Trophoblast cell (in vitro differentiated cells and primary cell): ENCODE data around the gene CLMN.

ENCODE experiments used
- DNase-seq, 2 donors: peaks; one replicate each; pipeline ENCODE4 v3.0.0-alpha.2; 2016
- H2AFZ ChIP-seq: 2 replicates; pipeline ENCODE4 v1.6.1; 2013; ENCODE audit warnings: low read length, moderate library complexity, mild to moderate bottlenecking; ENCODE audit not compliant: insufficient read depth, poor library complexity
- H2AK5ac ChIP-seq: 2 replicates; pipeline ENCODE4 v1.6.1; 2013; ENCODE audit warnings: mild to moderate bottlenecking, low read length
- H2BK120ac ChIP-seq: 2 replicates; pipeline ENCODE4 v1.6.1; 2013; ENCODE audit warnings: low read length, mild to moderate bottlenecking, moderate library complexity; ENCODE audit not compliant: insufficient read depth, poor library complexity
- H2BK12ac ChIP-seq: 2 replicates; pipeline ENCODE4 v1.6.1; 2013; ENCODE audit warnings: mild to moderate bottlenecking, low read length, moderate library complexity
- H2BK5ac ChIP-seq: 2 replicates; pipeline ENCODE4 v1.6.1; 2013; ENCODE audit warnings: low read length, low read depth, moderate library complexity, mild to moderate bottlenecking; ENCODE audit not compliant: poor library complexity
- H3K14ac ChIP-seq: 2 replicates; pipeline ENCODE4 v1.6.1; 2013; ENCODE audit warnings: mild to moderate bottlenecking, low read length
- H3K18ac ChIP-seq: 2 replicates; pipeline ENCODE4 v1.6.1; 2013; ENCODE audit warnings: mild to moderate bottlenecking, low read length
- H3K23ac ChIP-seq: 2 replicates; pipeline ENCODE4 v1.6.1; 2013; ENCODE audit warnings: low read length
- H3K27ac ChIP-seq: 2 replicates; pipeline ENCODE4 v1.5.1; 2013; ENCODE audit warnings: low read depth, mild to moderate bottlenecking, inconsistent platforms, low read length, moderate library complexity
- H3K27me3 ChIP-seq: 2 replicates; pipeline ENCODE4 v1.6.1; 2013; ENCODE audit warnings: inconsistent platforms, mild to moderate bottlenecking, low read length, moderate library complexity; ENCODE audit not compliant: insufficient read depth
- H3K36me3 ChIP-seq, 2 experiments: 1 replicate in 1 of 2; 2 replicates in 1 of 2; pipeline ENCODE4 v1.6.1; 2013; ENCODE audit warnings: low read length in 2 of 2, mild to moderate bottlenecking in 2 of 2, moderate library complexity in 1 of 2; ENCODE audit not compliant: insufficient read depth in 2 of 2, control insufficient read depth in 1 of 2
- H3K4ac ChIP-seq: 2 replicates; pipeline ENCODE4 v1.6.1; 2013; ENCODE audit warnings: low read depth, mild to moderate bottlenecking, low read length, moderate library complexity
- H3K4me1 ChIP-seq, 2 experiments: 1 replicate in 1 of 2; 2 replicates in 1 of 2; pipeline ENCODE4 v1.6.1; 2013; ENCODE audit warnings: low read length in 2 of 2, mild to moderate bottlenecking in 2 of 2, moderate library complexity in 1 of 2; ENCODE audit not compliant: insufficient read depth in 2 of 2, control insufficient read depth in 1 of 2
- H3K4me2 ChIP-seq: 2 replicates; pipeline ENCODE4 v1.6.1; 2013; ENCODE audit warnings: inconsistent platforms, mild to moderate bottlenecking, low read length, moderate library complexity
- H3K4me3 ChIP-seq: 2 replicates; pipeline ENCODE4 v1.5.1; 2013; ENCODE audit warnings: mild to moderate bottlenecking, low read depth, low read length, inconsistent platforms
- H3K79me1 ChIP-seq: one replicate; pipeline ENCODE4 v1.6.1; 2013; ENCODE audit warnings: low read length
- H3K79me2 ChIP-seq: 2 replicates; pipeline ENCODE4 v1.6.1; 2013; ENCODE audit warnings: low read length, mild to moderate bottlenecking; ENCODE audit not compliant: control insufficient read depth, insufficient read depth, poor library complexity
- H3K9ac ChIP-seq: 2 replicates; pipeline ENCODE4 v1.6.1; 2013; ENCODE audit warnings: mild to moderate bottlenecking, low read length
- H3K9me3 ChIP-seq: 2 replicates; pipeline ENCODE4 v1.6.1; 2013; ENCODE audit warnings: low read depth, mild to moderate bottlenecking, control low read depth, inconsistent platforms, low read length; ENCODE audit not compliant: insufficient read depth
- H4K12ac ChIP-seq: 2 replicates; pipeline ENCODE4 v1.6.1; 2013; ENCODE audit warnings: low read depth, mild to moderate bottlenecking, low read length, moderate library complexity
- H4K8ac ChIP-seq: 2 replicates; pipeline ENCODE4 v1.6.1; 2013; ENCODE audit warnings: low read depth, mild to moderate bottlenecking, low read length, moderate library complexity
- H4K91ac ChIP-seq: one replicate; pipeline ENCODE4 v1.6.1; 2013; ENCODE audit warnings: low read depth, mild to moderate bottlenecking, low read length, moderate library complexity
- WGBS: extraction: QIAGEN DNeasy Blood & Tissue Kit; methylation state at CpG from one replicate; pipeline ENCODE4 v1.1.7; 2013; ENCODE audit warnings: missing lambda C conversion rate; ENCODE audit not compliant: insufficient read length, insufficient coverage; ENCODE audit errors: extremely low coverage; 5-methylcytosine and 5-hydroxymethylcytosine counted together

Gene CLMN

DNA sequence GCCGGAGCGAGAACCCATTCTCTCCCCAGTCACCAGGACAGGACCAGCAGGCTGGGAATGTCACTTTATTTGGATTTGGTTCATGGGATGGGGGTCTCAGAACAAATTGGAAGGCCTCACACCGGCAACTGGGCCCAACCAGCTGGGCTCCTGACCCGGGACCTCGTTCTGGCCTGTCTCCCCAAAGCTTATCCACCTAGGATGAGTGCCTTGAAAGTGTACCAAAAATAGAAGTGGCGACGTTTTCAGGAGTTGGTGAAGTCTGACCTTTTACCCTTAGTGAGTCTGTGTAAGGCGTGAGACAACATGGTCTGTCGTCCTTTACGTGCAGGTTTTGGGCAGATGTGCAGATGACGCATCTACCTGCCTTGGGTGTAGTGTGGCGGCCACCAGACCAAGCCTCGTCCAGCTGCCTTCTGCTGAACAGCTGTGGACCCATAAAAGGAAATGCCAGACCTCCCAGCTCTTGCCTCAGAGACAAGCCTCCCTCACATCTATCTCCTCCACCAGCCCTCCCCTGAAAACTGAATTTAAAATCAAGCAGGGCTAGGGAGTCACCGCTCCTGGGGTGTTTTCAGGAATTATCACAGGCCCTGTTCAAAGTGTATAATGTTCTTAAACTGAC, 36.6 kb upstream of the CLMN start:
- peak in 1 of 2 donors; percentile 22 for DNase-seq
- Histone ChIP-seq H3K27me3 (no peaks in the 10 kb centered on the region), H2BK12ac (no peak overlapping the region), H2BK5ac (no peak overlapping the region), H3K9me3 (no peaks in the 10 kb centered on the region), H2AFZ (no peak overlapping the region), H3K23ac (no peak overlapping the region), H4K12ac (no peak overlapping the region), H3K4ac (no peak overlapping the region), H3K36me3 (no peaks in the 10 kb centered on the region), H3K79me2 (no peaks in the 10 kb centered on the region), H3K9ac (no peak overlapping the region), H2AK5ac (no peak overlapping the region), H3K4me3 (no peak overlapping the region), H3K79me1 (no peaks in the 10 kb centered on the region), H3K27ac (no peak overlapping the region), H3K18ac (no peak overlapping the region), H3K4me2 (no peak overlapping the region), H4K8ac (no peak overlapping the region), H4K91ac (no peak overlapping the region), H2BK120ac (no peak overlapping the region), H3K4me1 (peaks cover 2 to 6% of the 10 kb centered on the region in 2 experiments), H3K14ac (no peak overlapping the region)
- WGBS: no CpG with 5 or more reads among the region's 14 CpGs

DNA sequence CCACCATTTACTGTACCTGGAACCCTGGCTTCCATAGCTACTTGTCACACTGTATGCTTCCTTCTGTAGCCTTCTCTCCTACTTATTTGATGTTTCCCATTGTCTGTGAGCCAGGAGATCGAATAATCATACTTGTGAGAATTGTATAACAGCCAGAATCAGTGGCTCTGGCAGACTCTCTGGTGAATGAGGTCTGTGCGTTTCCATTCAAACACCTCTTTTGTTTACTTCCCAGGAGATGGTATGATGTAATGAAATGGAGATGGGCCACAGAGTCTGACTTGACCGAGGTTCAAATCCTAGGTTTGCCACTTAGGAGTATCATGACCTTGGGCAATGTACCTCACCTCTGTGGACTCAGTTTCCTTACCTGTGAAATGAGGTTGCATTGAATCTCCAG, 35.7 kb upstream of the CLMN start:
- no peaks in the 10 kb centered on the region for H3K9me3 ChIP-seq
- H3K79me2 ChIP-seq: no peaks in the 10 kb centered on the region
- WGBS: no CpG with 5 or more reads among the region's 3 CpGs
- H4K8ac ChIP-seq: no peak overlapping the region
- H3K4ac ChIP-seq: no peak overlapping the region
- no peak overlapping the region for H3K18ac ChIP-seq
- H3K9ac ChIP-seq: no peak overlapping the region
- H3K36me3 ChIP-seq: no peaks in the 10 kb centered on the region
- H3K27me3 ChIP-seq: no peaks in the 10 kb centered on the region
- no peak overlapping the region for H2BK5ac ChIP-seq
- H3K4me3 ChIP-seq: no peak overlapping the region
- no peak overlapping the region for H2BK12ac ChIP-seq
- no peak overlapping the region for H4K12ac ChIP-seq
- H3K79me1 ChIP-seq: no peaks in the 10 kb centered on the region
- H2AK5ac ChIP-seq: no peak overlapping the region
- H3K4me2 ChIP-seq: no peak overlapping the region
- no peak overlapping the region for H3K27ac ChIP-seq
- no peak overlapping the region for H3K23ac ChIP-seq
- H3K14ac ChIP-seq: no peak overlapping the region
- DNase-seq: no peak
- no peak overlapping the region for H2AFZ ChIP-seq
- no peak overlapping the region for H4K91ac ChIP-seq
- H3K4me1 ChIP-seq: peaks cover 0 to 4% of the 10 kb centered on the region in 2 experiments
- H2BK120ac ChIP-seq: no peak overlapping the region

DNA sequence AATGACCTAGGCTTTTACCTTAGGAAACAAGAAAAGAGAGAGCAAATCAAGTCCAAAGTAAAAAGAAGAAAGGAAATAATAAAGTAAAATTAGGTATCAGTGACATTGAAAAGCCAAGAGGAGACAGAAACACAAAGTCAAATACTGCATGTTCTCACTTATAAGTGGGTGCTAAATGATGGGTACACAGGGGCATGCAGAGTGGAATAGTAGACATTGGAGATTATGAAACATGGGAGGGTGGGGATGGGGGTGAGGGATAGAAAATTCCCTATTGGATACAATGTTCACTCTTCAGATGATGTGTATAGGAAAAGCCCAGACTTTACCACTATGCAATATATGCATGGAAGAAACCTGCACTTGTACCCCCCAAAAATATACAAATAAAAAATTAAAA, 35.1 kb upstream of the CLMN start:
- no peaks in the 10 kb centered on the region for H3K4me1 ChIP-seq
- no peak overlapping the region for H3K18ac ChIP-seq
- H3K14ac ChIP-seq: no peak overlapping the region
- no peak overlapping the region for H2AFZ ChIP-seq
- no peak overlapping the region for H2BK120ac ChIP-seq
- H2AK5ac ChIP-seq: no peak overlapping the region
- no peaks in the 10 kb centered on the region for H3K9me3 ChIP-seq
- no peaks in the 10 kb centered on the region for H3K79me1 ChIP-seq
- H3K79me2 ChIP-seq: no peaks in the 10 kb centered on the region
- no peaks in the 10 kb centered on the region for H3K27me3 ChIP-seq
- no peaks in the 10 kb centered on the region for H3K36me3 ChIP-seq
- DNase-seq: no peak
- no peak overlapping the region for H3K4me2 ChIP-seq
- H3K23ac ChIP-seq: no peak overlapping the region
- no peak overlapping the region for H3K27ac ChIP-seq
- H4K8ac ChIP-seq: no peak overlapping the region
- no peak overlapping the region for H2BK5ac ChIP-seq
- no peak overlapping the region for H2BK12ac ChIP-seq
- H3K9ac ChIP-seq: no peak overlapping the region
- H4K12ac ChIP-seq: no peak overlapping the region
- no peak overlapping the region for H3K4me3 ChIP-seq
- H3K4ac ChIP-seq: no peak overlapping the region
- H4K91ac ChIP-seq: no peak overlapping the region

DNA sequence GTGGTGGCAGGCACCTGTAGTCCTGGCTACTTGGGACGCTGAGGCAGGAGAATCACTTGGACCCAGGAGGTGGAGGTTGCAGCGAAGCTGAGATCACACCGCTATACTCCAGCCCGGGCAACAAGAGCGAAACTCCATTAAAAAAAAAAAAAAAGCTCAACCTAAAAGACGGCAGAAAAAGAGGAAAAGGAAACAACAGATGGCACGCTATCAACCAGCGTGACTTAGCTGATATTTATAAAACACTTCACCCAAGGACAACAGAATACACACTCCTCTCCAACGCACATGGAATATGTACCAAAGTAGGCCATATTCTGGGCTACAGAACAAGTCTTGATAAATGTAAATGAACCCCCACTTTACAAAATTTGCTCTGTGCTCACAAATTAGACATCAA, 34.0 kb upstream of the CLMN start:
- no peak overlapping the region for H4K12ac ChIP-seq
- H3K23ac ChIP-seq: no peak overlapping the region
- WGBS: no CpG with 5 or more reads among the region's 9 CpGs
- no peak overlapping the region for H3K9ac ChIP-seq
- no peak overlapping the region for H3K4me3 ChIP-seq
- H4K91ac ChIP-seq: no peak overlapping the region
- H3K79me2 ChIP-seq: no peaks in the 10 kb centered on the region
- no peak overlapping the region for H3K14ac ChIP-seq
- no peaks in the 10 kb centered on the region for H3K4me1 ChIP-seq
- DNase-seq: no peak
- no peak overlapping the region for H2AFZ ChIP-seq
- H3K27me3 ChIP-seq: no peaks in the 10 kb centered on the region
- H3K27ac ChIP-seq: no peak overlapping the region
- no peak overlapping the region for H4K8ac ChIP-seq
- H3K36me3 ChIP-seq: no peaks in the 10 kb centered on the region
- H2BK120ac ChIP-seq: no peak overlapping the region
- H2AK5ac ChIP-seq: no peak overlapping the region
- H3K79me1 ChIP-seq: no peaks in the 10 kb centered on the region
- no peak overlapping the region for H3K18ac ChIP-seq
- no peaks in the 10 kb centered on the region for H3K9me3 ChIP-seq
- H3K4me2 ChIP-seq: no peak overlapping the region
- no peak overlapping the region for H2BK12ac ChIP-seq
- no peak overlapping the region for H3K4ac ChIP-seq
- no peak overlapping the region for H2BK5ac ChIP-seq
